NCI-H2196 (cell line): Measurements from ENCODE around the gene ADGRG4.
A peak's percentile ranks its signal among the peaks of the same experiment; 100 is the strongest.
"Not testable (repeated sequence)": the region's sequence is repeated elsewhere in the genome, so short reads cannot be mapped to it uniquely, and the experiment has no call there.

Source experiments
- DNase-seq: peaks from one replicate; lab custom pipeline; 2025; ENCODE audit not compliant: unreplicated experiment; lab: John Stamatoyannopoulos, UW

Gene ADGRG4

GRCh38 chrX:136380010-136380769 is 79.4 kb downstream of the ADGRG4 start:
- DNase-seq, result no peak

GRCh38 chrX:136386173-136386572 is 85.4 kb downstream of the ADGRG4 start:
- DNase-seq, result no peak

- DNase-seq, result no peak
Measured at GRCh38 chrX:136386826-136387225, 86.1 kb downstream of the ADGRG4 start.

- DNase-seq, result no peak
Measured at GRCh38 chrX:136387951-136388502, 87.3 kb downstream of the ADGRG4 start.

GRCh38 chrX:136390921-136391320 is 90.2 kb downstream of the ADGRG4 start:
- no peak for DNase-seq

- DNase-seq, result no peak
Measured at GRCh38 chrX:136395271-136395670, 94.5 kb downstream of the ADGRG4 start.

- DNase-seq, result peak; percentile 0
Measured at GRCh38 chrX:136397001-136397400, 96.2 kb downstream of the ADGRG4 start.

GRCh38 chrX:136405126-136405525 is 104.4 kb downstream of the ADGRG4 start:
- DNase-seq, result no peak

- DNase-seq, result no peak
Measured at GRCh38 chrX:136417806-136418205, 117.0 kb downstream of the ADGRG4 start.

GRCh38 chrX:136421338-136421737 is 120.6 kb downstream of the ADGRG4 start:
- no peak for DNase-seq

- no peak for DNase-seq
Measured at GRCh38 chrX:136423724-136424123, 123.0 kb downstream of the ADGRG4 start.

GRCh38 chrX:136425996-136426395 is 125.2 kb downstream of the ADGRG4 start:
- no peak for DNase-seq

GRCh38 chrX:136431625-136432024 is 130.9 kb downstream of the ADGRG4 start:
- DNase-seq, result no peak

- DNase-seq, result no peak
Measured at GRCh38 chrX:136437774-136438173, 137.0 kb downstream of the ADGRG4 start.

GRCh38 chrX:136438192-136438591 is 137.4 kb downstream of the ADGRG4 start:
- no peak for DNase-seq

- DNase-seq, result not testable (repeated sequence)
Measured at GRCh38 chrX:136445674-136446073, 144.9 kb downstream of the ADGRG4 start.

- DNase-seq, result no peak
Measured at GRCh38 chrX:136446208-136446607, 145.4 kb downstream of the ADGRG4 start.

GRCh38 chrX:136447308-136447707 is 146.5 kb downstream of the ADGRG4 start:
- DNase-seq, result no peak

GRCh38 chrX:136447968-136448367 is 147.2 kb downstream of the ADGRG4 start:
- DNase-seq, result no peak

GRCh38 chrX:136450050-136450830 is 149.5 kb downstream of the ADGRG4 start:
- no peak for DNase-seq

GRCh38 chrX:136452614-136453013 is 151.9 kb downstream of the ADGRG4 start:
- DNase-seq, result no peak

- DNase-seq, result no peak
Measured at GRCh38 chrX:136453114-136453513, 152.4 kb downstream of the ADGRG4 start.
